ENCODE measurements around the gene OSBPL2. TPM values are rescaled to one million over a fixed set of nuclear protein-coding genes. Genes with fewer than 3 reads are reported as not detected.

Gene OSBPL2
- total RNA-seq, 1 donor from 2014 or later, result 28.4 TPM

- Histone ChIP-seq H3K79me2 (ENCODE audit: low read depth) (no peaks in the 10 kb centered on the region), H3K27ac (no peak overlapping the region), H3F3A (ENCODE audit: low read depth) (peaks cover 8% of the 10 kb centered on the region), H3K4me2 (no peak overlapping the region), H2AFZ (replicated peaks) (no peak overlapping the region), H3K4me1 (peaks cover 5% of the 10 kb centered on the region), H3K36me3 (no peaks in the 10 kb centered on the region), H3K9me3 (ENCODE audit: low read depth) (no peaks in the 10 kb centered on the region), H3K9ac (no peak overlapping the region), H4K20me1 (ENCODE audit: low read depth) (no peaks in the 10 kb centered on the region), H3K4me3 (no peak overlapping the region), H3K27me3 (peaks cover 11% of the 10 kb centered on the region)
- DNase-seq (ENCODE audit: low spot score), result no peak
- H3K27ac Mint-ChIP-seq, result no peak overlapping the region
- H3K9me3 Mint-ChIP-seq, result no peaks in the 10 kb centered on the region
- no peaks in the 10 kb centered on the region for H3K36me3 Mint-ChIP-seq
- no peak for TF ChIP-seq EZH2phosphoT487 (IDR thresholded peaks at IDR 0.05)
- TF ChIP-seq EZH2 (IDR thresholded peaks at IDR 0.05), result no peak
- no peak for TF ChIP-seq CTCF (IDR thresholded peaks at IDR 0.05)
- no peak overlapping the region for H3K4me3 Mint-ChIP-seq
- H3K27me3 Mint-ChIP-seq (ENCODE audit: insufficient read depth, low read depth), result peaks cover 5% of the 10 kb centered on the region
- H3K4me1 Mint-ChIP-seq, result peaks cover 12% of the 10 kb centered on the region
These were observed 8.0 kb upstream of the OSBPL2 start for GRCh38 chr20:62230276-62230675.

- Mint-ChIP-seq H3K27ac (no peak overlapping the region), H3K27me3 (ENCODE audit: insufficient read depth, low read depth) (peaks cover 5% of the 10 kb centered on the region), H3K4me1 (peaks cover 15% of the 10 kb centered on the region), H3K4me3 (no peak overlapping the region), H3K36me3 (no peaks in the 10 kb centered on the region), H3K9me3 (no peaks in the 10 kb centered on the region)
- no peak overlapping the region for H3K27ac ChIP-seq
- no peak for TF ChIP-seq EZH2 (IDR thresholded peaks at IDR 0.05)
- no peak for TF ChIP-seq CTCF (IDR thresholded peaks at IDR 0.05)
- no peak for TF ChIP-seq EZH2phosphoT487 (IDR thresholded peaks at IDR 0.05)
- H3K4me2 ChIP-seq, result no peak overlapping the region
- no peaks in the 10 kb centered on the region for H3K79me2 ChIP-seq (ENCODE audit: low read depth)
- no peaks in the 10 kb centered on the region for H4K20me1 ChIP-seq (ENCODE audit: low read depth)
- DNase-seq (ENCODE audit: low spot score), result no peak
- H3K4me3 ChIP-seq, result no peak overlapping the region
- H3F3A ChIP-seq (ENCODE audit: low read depth), result peaks cover 8% of the 10 kb centered on the region
- H3K27me3 ChIP-seq, result peaks cover 8% of the 10 kb centered on the region
- no peaks in the 10 kb centered on the region for H3K36me3 ChIP-seq
- H3K9ac ChIP-seq, result no peak overlapping the region
- no peaks in the 10 kb centered on the region for H3K9me3 ChIP-seq (ENCODE audit: low read depth)
- no peak overlapping the region for H2AFZ ChIP-seq (replicated peaks)
- peaks cover 5% of the 10 kb centered on the region for H3K4me1 ChIP-seq
These were observed 7.6 kb upstream of the OSBPL2 start for GRCh38 chr20:62230696-62231095.

GRCh38 chr20:62231292-62231691 is 7.0 kb upstream of the OSBPL2 start:
- Histone ChIP-seq H3K9ac (no peak overlapping the region), H3F3A (ENCODE audit: low read depth) (peaks cover 8% of the 10 kb centered on the region), H3K4me3 (no peak overlapping the region), H3K4me1 (peaks cover 9% of the 10 kb centered on the region), H4K20me1 (ENCODE audit: low read depth) (no peaks in the 10 kb centered on the region), H3K9me3 (ENCODE audit: low read depth) (no peaks in the 10 kb centered on the region), H3K79me2 (ENCODE audit: low read depth) (no peaks in the 10 kb centered on the region), H3K36me3 (no peaks in the 10 kb centered on the region), H3K4me2 (no peak overlapping the region), H2AFZ (replicated peaks) (no peak overlapping the region), H3K27ac (no peak overlapping the region), H3K27me3 (peaks cover 2% of the 10 kb centered on the region)
- H3K27ac Mint-ChIP-seq, result no peak overlapping the region
- peaks cover 4% of the 10 kb centered on the region for H3K27me3 Mint-ChIP-seq (ENCODE audit: insufficient read depth, low read depth)
- H3K36me3 Mint-ChIP-seq, result no peaks in the 10 kb centered on the region
- H3K4me3 Mint-ChIP-seq, result no peak overlapping the region
- peaks cover 21% of the 10 kb centered on the region for H3K4me1 Mint-ChIP-seq
- no peaks in the 10 kb centered on the region for H3K9me3 Mint-ChIP-seq
- no peak for DNase-seq (ENCODE audit: low spot score)
- TF ChIP-seq EZH2phosphoT487 (IDR thresholded peaks at IDR 0.05) (no peak), CTCF (IDR thresholded peaks at IDR 0.05) (no peak), EZH2 (IDR thresholded peaks at IDR 0.05) (no peak)

All from neural progenitor cell (in vitro differentiated cells).